ENCODE data around the gene SFMBT1. TPM values are rescaled to one million over a fixed set of nuclear protein-coding genes. Genes with fewer than 3 reads are reported as not detected.

Gene SFMBT1
- polyA plus RNA-seq, 2 of the 4 experiments (the other 2 are of a cell fraction): 7.0 to 9.9 TPM

DNA sequence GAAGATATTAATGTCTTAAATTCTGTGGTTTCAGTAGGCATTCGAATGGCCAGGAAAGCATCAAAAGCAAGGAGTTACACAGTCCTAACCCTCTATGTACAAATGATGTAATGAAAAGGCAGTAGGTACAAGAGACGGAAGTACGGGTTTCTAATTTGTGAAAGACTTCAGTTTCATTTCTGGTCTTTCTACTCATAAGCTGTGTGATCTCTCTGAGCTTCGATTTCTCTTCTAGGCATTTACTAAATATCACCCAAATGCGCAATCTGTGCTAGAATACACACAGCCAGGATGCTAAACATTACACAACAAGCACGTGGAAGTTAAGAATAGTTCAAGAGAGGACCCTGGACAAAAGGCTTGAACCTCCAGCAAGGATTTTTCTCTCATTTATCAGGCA is 130.6 kb downstream of the SFMBT1 start (continued):
- TF ChIP-seq TFCP2L1 (CRISPR knock-in tag; IDR thresholded peaks at IDR 0.05) (no peak), FOXS1 (CRISPR knock-in tag; IDR thresholded peaks at IDR 0.05) (no peak), CBX8 (IDR thresholded peaks at IDR 0.05) (no peak), EHF (CRISPR knock-in tag; IDR thresholded peaks at IDR 0.05) (no peak), CHD4 (IDR thresholded peaks at IDR 0.05; ENCODE audit: borderline replicate concordance) (no peak), RNF2 (IDR thresholded peaks at IDR 0.05; ENCODE audit: borderline replicate concordance, low read depth) (no peak), KDM1A (IDR thresholded peaks at IDR 0.05; ENCODE audit: low read depth) (no peak), PBX3 (IDR thresholded peaks at IDR 0.05) (no peak)
- TF ChIP-seq, protein P1, sequence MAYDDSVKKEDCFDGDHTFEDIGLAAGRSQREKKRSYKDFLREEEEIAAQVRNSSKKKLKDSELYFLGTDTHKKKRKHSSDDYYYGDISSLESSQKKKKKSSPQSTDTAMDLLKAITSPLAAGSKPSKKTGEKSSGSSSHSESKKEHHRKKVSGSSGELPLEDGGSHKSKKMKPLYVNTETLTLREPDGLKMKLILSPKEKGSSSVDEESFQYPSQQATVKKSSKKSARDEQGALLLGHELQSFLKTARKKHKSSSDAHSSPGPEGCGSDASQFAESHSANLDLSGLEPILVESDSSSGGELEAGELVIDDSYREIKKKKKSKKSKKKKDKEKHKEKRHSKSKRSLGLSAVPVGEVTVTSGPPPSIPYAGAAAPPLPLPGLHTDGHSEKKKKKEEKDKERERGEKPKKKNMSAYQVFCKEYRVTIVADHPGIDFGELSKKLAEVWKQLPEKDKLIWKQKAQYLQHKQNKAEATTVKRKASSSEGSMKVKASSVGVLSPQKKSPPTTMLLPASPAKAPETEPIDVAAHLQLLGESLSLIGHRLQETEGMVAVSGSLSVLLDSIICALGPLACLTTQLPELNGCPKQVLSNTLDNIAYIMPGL (CRISPR knock-in tag; IDR thresholded peaks at IDR 0.05; ENCODE audit: borderline replicate concordance): no peak

GRCh38 chr3:52912885-52913731 is 132.8 kb downstream of the SFMBT1 start:
- H3K27ac ChIP-seq: no peak overlapping the region
- H3K4me1 ChIP-seq: no peaks in the 10 kb centered on the region
- TF ChIP-seq SMC3 (IDR thresholded peaks at IDR 0.05): no peak
- TF ChIP-seq TP53 (CRISPR knock-in tag; IDR thresholded peaks at IDR 0.05): no peak
- no peak for TF ChIP-seq HOXB5 (CRISPR knock-in tag; IDR thresholded peaks at IDR 0.05)
- no peak for TF ChIP-seq CHD4 (IDR thresholded peaks at IDR 0.05; ENCODE audit: borderline replicate concordance)
- H3K4me2 ChIP-seq: no peak overlapping the region
- DNase-seq (ENCODE audit: low read depth in 1 of 2, low spot score in 1 of 2) (no peak), ATAC-seq (no peak), FAIRE-seq (no peak)
- H3K4me3 ChIP-seq: no peak overlapping the region
- WGBS (ENCODE audit: missing lambda C conversion rate): 82% methylated on average over 9 of the region's 9 CpGs
- CTCF ChIA-PET: no interaction called here
- POLR2A ChIA-PET: no interaction called here
- H3K9me3 ChIP-seq: no peaks in the 10 kb centered on the region

- ATAC-seq (no peak), DNase-seq (ENCODE audit: low read depth in 1 of 2, low spot score in 1 of 2) (no peak), FAIRE-seq (no peak)
- Histone ChIP-seq H3K4me1 (no peaks in the 10 kb centered on the region), H3K4me2 (no peak overlapping the region), H3K27ac (no peak overlapping the region), H3K9me3 (no peaks in the 10 kb centered on the region), H3K4me3 (no peak overlapping the region)
- CTCF ChIA-PET: interaction anchor here (0.7 kb wide), 1 partner anchor 21 kb away, joined by 3 read pairs; no protein-coding TSS in a partner anchor
- POLR2A ChIA-PET: no interaction called here
- TF ChIP-seq RAD21 (conservative IDR thresholded peaks at IDR 0.05 in 1 of 2, IDR thresholded peaks at IDR 0.05 in 1 of 2): no peak
- TF ChIP-seq GATA3 (IDR thresholded peaks at IDR 0.05; ENCODE audit: borderline replicate concordance): no peak
- TF ChIP-seq CHD4 (IDR thresholded peaks at IDR 0.05; ENCODE audit: borderline replicate concordance): no peak
- no peak for TF ChIP-seq HDAC2 (IDR thresholded peaks at IDR 0.05)
- no peak for TF ChIP-seq NPAS2 (CRISPR knock-in tag; IDR thresholded peaks at IDR 0.05; ENCODE audit: borderline replicate concordance)
- TF ChIP-seq CHD2 (IDR thresholded peaks at IDR 0.05; ENCODE audit: low read length, partially characterized antibody): no peak
- TF ChIP-seq NFE2L2 (conservative IDR thresholded peaks at IDR 0.05; ENCODE audit: low read length): no peak
- no peak for TF ChIP-seq FOSL2 (IDR thresholded peaks at IDR 0.05)
- TF ChIP-seq FOSL2 (CRISPR knock-in tag; IDR thresholded peaks at IDR 0.05): no peak
- TF ChIP-seq, protein P2, sequence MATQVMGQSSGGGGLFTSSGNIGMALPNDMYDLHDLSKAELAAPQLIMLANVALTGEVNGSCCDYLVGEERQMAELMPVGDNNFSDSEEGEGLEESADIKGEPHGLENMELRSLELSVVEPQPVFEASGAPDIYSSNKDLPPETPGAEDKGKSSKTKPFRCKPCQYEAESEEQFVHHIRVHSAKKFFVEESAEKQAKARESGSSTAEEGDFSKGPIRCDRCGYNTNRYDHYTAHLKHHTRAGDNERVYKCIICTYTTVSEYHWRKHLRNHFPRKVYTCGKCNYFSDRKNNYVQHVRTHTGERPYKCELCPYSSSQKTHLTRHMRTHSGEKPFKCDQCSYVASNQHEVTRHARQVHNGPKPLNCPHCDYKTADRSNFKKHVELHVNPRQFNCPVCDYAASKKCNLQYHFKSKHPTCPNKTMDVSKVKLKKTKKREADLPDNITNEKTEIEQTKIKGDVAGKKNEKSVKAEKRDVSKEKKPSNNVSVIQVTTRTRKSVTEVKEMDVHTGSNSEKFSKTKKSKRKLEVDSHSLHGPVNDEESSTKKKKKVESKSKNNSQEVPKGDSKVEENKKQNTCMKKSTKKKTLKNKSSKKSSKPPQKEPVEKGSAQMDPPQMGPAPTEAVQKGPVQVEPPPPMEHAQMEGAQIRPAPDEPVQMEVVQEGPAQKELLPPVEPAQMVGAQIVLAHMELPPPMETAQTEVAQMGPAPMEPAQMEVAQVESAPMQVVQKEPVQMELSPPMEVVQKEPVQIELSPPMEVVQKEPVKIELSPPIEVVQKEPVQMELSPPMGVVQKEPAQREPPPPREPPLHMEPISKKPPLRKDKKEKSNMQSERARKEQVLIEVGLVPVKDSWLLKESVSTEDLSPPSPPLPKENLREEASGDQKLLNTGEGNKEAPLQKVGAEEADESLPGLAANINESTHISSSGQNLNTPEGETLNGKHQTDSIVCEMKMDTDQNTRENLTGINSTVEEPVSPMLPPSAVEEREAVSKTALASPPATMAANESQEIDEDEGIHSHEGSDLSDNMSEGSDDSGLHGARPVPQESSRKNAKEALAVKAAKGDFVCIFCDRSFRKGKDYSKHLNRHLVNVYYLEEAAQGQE (IDR thresholded peaks at IDR 0.05): no peak
- TF ChIP-seq HOXB13 (CRISPR knock-in tag; IDR thresholded peaks at IDR 0.05; ENCODE audit: low read depth): no peak
- TF ChIP-seq NR3C1 (IDR thresholded peaks at IDR 0.05): no peak
- TF ChIP-seq SMC3 (IDR thresholded peaks at IDR 0.05): no peak
- TF ChIP-seq BHLHE40 (IDR thresholded peaks at IDR 0.05; ENCODE audit: low read depth, low read length): no peak
- no peak for TF ChIP-seq EP300 (IDR thresholded peaks at IDR 0.05)
- TF ChIP-seq PBX3 (IDR thresholded peaks at IDR 0.05): no peak
- TF ChIP-seq EHMT2 (IDR thresholded peaks at IDR 0.05; ENCODE audit: low read depth): no peak
- WGBS (ENCODE audit: missing lambda C conversion rate): 89% methylated on average over 6 of the region's 6 CpGs
Measured at GRCh38 chr3:52910823-52911222, 135.1 kb downstream of the SFMBT1 start.
